GM21737 (cell line): ENCODE data around the gene PNN.
A peak's percentile ranks its signal among the peaks of the same experiment; 100 is the strongest.
"Not testable (repeated sequence)": the region's sequence is repeated elsewhere in the genome, so short reads cannot be mapped to it uniquely, and the experiment has no call there.

Source experiments
- ATAC-seq: cut with Tn5 transposase; IDR thresholded peaks from one replicate; pipeline ENCODE4 v1.9.1; 2021; ENCODE audit warnings: mild to moderate bottlenecking, moderate library complexity; ENCODE audit not compliant: unreplicated experiment

The PNN gene

DNA sequence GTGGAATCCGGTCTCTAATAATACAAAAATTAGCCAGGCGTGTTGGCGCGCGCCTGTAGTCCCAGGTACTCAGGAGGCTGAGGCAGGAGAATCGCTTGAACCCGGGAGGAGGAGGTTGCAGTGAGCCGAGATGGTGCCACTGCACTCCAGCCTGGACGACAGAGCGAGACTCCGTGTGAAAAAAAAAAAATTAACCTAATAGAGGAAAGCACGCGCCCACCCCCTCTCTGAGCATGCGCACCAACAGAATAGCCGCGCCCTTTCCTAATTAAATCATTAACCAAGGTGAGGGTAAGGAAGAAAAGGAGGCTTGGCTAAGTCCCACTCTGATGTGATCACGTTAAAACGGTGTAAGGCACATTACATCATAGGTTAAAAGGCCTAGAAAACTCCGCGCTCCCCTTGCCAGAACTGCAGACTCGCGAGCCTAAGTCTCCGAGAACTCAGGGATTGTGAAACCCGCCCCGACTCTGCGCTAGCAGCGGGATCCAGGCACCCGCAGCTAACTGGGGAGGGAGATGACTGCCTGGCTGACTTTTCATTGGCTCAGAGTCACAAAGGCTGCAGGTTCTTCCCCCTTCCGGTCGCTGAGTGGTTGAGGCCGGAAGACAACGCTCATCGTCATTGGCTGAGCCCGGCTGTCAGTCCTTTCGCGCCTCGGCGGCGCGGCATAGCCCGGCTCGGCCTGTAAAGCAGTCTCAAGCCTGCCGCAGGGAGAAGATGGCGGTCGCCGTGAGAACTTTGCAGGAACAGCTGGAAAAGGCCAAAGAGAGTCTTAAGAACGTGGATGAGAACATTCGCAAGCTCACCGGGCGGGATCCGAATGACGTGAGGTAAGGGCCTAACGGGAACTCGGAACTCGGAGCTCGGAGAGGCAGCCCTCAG is at the start of gene PNN:
Gene PNN (plus strand): TSS at position 695 of the 885 bp plus-strand sequence. CDS start 26 bp downstream, at position 721.
- ATAC-seq = peak; percentile 91

DNA sequence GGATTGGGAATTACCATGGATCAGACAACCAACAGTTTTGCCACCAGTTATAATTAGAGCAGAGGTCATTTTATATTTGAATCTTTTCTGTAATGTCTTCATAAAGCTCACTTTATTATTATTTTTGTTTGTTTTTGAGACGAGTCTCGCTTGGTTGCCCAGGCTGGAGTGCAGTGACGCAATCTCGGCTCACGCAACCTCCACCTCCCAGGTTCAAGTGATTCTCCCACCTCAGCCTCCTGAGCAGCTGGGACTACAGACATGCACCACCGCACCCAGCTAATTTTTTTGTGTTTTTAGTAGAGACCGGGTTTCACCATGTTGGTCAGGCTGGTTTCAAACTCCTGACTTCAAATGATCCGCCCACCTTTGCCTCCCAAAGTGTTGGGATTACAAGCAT is 37.2 kb upstream of the PNN start:
- ATAC-seq = not testable (repeated sequence)

DNA sequence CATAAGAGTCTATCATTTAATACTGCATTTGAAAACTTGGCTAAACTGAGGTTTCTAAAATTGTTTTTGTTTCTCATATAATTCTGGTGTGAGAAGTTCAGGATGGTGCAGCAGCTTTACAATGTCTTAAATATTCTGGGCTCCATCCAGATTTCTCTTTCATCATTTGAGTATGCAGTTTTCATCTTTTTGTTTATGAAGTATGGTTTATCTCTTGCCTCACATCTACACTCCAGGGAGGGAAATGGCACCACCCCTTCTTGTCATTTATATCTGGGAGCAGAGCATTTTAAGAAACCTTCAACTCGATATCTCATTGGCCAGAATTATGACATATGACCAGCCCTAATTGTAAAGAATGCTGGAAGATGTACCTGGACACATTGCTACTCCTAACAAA is 36.6 kb upstream of the PNN start:
- ATAC-seq = no peak

DNA sequence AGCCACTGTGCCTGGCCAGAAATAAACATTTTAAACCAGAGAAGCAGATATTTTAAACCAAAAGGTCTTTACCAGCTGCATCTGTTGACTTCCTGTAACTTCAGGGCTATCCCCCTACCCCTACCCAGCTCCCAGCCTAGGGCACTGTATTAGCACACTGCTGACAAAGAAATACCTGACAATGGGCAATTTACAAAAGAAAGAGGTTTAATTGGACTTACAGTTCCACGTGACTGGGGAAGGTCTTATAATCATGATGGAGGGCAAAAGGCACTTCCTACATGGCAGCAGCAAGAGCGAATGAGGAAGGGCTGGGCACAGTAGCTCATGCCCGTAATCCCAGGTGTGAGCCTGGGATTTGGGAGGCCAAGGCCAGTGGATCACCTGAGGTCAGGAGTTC is 34.9 kb upstream of the PNN start:
- ATAC-seq = no peak

DNA sequence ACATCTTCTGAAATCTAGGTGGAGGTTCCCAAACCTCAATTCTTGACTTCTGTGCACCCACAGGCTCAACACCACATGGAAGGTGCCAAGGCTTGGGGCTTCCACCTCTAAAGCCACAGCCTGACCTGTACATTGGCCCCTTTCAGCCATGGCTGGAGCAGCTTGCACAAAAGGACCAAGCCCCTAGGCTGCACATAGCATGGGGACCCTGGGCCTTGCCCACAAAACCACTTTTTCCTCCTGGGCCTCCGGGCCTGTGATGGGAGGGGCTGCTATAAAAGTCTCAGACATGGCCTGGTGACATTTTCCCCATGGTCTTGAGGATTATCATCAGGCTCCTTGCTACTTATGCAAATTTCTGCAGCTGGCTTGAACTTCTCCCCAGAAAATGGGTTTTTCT is 33.4 kb upstream of the PNN start:
- not testable (repeated sequence) for ATAC-seq

DNA sequence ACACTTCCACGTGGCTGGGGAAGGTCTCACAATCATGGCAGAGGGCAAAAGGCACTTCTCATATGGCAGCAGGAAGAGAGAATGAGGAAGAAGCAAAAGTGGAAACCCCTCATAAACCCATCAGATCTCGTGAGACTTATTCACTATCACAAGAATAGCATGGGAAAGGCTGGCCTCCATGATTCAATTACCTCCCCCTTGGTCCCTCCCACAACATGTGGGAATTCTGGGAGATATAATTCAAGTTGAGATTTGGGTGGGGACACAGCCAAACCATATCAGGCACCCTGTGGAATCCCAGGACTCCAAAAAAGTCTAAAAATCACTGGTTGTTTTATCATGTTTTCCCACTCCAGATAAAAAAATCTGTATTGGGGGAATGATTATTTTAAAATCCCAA is 31.8 kb upstream of the PNN start:
- ATAC-seq = not testable (repeated sequence)

DNA sequence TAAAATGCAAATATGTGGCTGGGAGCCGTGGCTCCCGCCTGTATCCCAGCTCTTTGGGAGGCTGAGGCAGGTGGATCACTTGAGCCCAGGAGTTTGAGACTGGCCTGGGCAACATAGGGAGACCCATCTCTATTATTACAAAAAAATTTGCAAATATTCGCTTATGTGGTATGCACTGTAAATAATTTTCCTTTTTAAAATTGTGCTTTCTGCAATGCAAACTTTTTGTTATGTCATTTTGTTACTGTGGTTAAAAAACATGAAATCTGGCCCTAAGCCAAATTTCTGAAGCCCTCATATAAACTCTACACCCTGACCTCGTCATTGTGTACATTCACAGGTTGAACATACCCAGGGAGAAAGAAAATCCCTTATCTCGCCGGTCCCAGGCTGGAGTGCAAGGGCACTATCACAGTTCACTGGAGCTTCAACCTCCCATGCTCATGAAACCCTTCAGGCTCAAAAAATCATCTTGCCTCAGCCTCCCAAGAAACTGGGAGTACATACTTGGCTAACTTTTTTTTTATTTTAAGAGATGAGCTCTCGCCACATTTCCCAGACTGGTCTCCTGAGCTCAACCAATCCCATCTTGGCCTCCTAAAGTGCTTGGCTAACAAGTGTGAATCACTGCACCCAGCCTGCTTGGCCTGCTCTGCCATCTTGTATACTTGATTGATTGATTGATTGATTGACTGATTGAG is 29.6 kb upstream of the PNN start:
- ATAC-seq = no peak

DNA sequence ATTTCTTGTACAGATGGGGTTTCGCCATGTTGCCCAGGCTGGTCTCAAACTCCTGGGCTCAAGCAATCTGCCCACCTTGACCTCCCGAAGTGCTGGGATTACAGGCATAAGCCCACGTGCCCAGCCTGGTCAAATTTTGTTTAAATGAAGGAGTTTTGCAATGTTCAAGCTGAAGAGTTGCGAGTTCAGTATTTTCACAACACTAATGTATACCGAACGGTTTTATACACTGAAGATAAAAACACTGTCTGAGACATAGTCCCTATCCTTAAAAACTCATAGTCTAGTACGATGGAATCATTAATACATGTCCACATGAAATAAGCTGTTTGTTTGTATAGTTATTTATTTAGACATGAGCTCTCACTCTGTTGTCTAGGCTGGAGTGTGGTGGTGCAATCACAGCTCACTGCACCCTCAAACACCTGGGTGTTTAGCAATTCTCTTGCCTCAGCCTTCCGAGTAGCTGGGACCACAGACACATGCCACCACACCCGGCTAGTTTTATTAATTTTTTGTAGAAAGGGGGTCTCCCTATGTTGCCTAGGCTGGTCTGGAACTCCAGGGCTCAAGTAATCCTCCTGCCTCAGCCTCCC is 20.4 kb upstream of the PNN start:
- ATAC-seq = no peak

DNA sequence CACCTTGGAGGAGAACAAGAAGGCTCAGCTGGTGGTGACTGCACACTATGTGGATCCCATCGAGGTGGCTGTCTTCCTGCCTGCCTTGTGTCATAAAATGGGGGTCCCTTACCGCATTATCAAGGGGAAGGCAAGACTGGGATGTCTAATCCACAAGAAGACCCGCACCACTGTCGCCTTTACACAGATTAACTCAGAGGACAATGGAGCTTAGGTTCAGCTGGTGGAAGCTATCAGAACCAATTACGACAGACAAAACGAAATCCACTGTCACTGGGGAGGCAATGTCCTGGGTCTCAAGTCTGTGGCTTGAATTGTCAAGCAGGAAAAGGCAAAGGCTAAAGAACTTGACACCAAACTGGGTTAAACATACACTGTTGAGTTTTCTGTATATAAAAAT is 17.6 kb upstream of the PNN start:
- no peak for ATAC-seq

DNA sequence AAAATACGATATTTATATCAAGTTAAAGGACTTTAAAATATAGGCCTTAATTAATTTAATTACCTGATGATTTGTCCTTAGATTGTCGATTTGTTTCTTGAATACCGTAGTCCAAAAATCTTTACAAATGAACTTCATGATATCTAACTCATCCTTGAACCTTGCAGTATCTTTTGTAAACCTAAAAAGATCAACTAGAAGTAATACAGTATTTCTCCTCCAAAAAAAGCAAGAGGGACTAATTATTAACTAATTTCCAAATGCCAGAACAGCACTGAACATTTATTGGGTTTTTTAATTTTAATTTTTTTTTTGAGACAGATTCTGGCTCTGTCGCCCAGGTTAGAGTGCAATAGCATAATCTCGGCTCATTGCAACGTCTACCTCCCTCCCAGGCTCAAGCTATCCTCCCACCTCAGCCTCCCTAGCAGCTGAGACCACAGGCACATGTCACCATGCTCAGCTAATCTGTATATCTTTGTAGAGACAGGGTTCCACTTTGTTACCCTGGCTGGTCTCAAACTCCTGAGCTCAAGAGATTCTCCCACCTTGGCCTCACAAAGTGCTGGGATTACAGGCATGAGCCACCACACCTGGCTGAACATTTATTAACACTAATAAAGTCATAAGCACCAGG is 16.7 kb upstream of the PNN start:
- ATAC-seq = no peak

DNA sequence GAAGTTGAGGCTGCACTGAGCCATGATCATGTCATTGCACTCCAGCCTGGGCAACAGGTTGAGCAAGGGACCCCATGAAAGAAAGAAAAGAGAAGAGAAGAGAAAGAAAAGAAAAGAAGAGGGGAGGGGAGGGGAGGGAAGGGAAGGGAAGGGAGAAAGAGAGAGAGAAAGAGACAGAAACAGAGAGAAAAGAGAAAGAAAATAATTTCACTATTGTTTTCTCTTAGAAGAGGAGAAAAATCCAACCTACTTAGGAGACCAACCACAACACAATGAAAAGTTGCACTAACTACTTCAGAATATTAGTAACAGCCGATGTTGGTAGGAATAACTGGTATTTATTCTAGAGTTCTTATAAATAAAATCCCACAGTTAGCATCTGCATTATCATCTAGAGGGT is 14.6 kb upstream of the PNN start:
- ATAC-seq = no peak

DNA sequence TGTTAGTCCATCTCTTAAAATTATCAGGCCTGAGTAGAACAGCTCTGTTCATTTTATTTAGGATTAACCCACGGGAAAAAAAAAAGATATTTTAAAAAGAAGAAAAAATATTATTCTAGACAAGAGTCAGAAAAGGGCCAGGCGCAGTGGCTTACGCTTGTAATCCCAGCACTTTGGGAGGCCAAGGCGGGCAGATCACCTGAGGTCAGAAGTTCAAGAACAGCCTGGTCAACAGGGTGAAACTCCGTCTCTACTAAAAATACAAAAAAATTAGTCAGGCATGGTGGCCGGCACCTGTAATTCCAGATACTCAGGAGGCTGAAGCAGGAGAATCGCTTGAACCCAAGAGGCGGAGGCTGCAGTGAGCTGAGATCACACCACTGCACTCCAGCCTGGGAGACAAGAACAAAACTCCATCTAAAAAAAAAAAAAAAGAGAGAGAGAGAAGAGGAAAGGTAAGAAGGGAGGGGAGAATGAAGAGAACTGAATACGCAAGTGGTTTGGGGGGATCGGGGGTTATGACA is 7.2 kb upstream of the PNN start:
- ATAC-seq = not testable (repeated sequence)

DNA sequence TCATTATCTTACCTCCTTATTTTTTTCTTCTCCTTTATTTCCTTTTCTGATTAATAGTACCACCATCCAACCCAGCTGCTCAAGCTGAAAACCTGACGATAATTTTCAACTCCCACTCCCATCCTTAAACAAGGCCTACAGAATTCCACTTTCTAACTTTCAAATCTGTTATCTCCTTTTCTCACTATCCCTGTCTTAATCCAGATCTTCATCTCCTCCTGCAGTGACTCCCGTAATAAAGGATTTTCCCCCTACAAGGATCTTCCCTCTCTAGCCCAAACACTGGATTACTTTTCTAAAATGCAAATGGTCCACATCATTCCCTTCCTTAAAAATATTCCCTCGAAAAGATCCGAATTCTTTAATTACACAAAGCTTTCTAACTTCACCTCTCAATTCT is 6.5 kb upstream of the PNN start:
- no peak for ATAC-seq

DNA sequence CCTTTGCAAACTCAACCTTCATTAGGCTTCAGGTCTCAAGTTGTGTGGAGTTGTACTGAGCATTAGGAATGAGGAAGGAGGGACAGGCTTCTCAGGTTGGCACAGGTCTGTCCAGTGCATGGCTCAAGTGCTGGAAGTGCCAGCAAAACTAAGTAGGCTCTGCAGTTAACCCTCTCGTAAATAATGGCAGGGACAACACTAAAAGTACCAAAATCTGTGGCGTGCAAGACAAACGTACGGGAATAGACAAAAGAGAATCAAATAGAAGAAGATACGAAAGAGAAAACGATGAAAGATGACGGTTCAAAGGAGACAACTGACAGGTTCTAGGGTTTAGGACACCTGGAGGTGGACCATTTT is 5.5 kb upstream of the PNN start:
- no peak for ATAC-seq

DNA sequence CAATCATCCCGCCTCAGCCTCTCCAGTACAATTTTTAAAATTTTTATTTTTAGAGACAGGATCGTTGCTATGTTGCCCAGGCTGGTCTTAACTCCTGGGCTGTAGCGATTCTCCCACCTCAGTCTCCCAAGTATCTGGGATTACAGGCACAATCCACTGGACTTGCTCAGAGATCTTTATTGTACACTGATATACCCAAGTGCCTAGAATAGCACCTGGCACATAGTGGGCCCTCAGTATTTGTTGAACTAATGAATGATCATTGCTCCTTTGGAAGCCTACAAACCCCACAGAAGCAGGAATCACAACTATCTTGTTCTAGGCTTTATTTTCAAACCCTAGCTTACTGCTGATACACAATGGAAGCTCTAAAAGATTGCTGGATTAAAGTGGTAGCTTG is 1.9 kb upstream of the PNN start:
- ATAC-seq = no peak

DNA sequence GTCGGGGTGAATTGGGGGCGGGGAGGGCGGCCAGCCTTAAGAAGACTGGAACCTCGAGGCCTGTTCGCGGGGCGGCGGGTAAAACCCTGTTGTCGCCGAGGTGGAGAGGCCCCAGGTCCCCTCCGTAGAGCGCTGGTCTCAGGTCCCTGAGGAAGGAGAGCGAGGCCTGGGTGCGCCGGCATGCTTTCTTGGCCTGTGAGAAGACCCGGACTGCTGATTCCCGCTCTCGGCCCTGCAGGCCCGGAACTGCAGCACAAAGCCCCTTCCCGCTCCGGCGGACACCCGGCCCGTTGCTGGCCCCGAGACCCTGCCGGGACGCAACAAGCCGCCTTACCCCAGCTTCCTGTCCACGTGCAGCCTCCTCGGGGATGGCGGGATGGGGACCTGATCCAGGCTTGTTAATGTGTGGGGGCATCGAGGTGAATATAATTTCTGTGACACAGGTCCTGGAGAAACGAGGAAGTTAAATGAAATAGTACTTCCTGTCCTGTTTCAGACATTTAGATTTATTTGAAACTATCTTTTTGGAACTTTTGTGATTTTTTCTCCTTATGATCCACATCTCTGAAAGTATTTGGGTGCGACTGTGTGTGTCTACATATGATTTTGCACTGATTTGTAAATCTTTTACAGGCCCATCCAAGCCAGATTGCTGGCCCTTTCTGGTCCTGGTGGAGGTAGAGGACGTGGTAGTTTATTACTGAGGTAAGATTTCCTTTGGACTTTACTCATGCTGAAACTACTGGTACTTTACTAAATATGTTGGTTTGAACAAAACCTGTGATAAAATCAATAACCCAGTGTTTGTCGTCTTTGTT is 600 bp downstream of the PNN start:
- peak; percentile 10 for ATAC-seq

DNA sequence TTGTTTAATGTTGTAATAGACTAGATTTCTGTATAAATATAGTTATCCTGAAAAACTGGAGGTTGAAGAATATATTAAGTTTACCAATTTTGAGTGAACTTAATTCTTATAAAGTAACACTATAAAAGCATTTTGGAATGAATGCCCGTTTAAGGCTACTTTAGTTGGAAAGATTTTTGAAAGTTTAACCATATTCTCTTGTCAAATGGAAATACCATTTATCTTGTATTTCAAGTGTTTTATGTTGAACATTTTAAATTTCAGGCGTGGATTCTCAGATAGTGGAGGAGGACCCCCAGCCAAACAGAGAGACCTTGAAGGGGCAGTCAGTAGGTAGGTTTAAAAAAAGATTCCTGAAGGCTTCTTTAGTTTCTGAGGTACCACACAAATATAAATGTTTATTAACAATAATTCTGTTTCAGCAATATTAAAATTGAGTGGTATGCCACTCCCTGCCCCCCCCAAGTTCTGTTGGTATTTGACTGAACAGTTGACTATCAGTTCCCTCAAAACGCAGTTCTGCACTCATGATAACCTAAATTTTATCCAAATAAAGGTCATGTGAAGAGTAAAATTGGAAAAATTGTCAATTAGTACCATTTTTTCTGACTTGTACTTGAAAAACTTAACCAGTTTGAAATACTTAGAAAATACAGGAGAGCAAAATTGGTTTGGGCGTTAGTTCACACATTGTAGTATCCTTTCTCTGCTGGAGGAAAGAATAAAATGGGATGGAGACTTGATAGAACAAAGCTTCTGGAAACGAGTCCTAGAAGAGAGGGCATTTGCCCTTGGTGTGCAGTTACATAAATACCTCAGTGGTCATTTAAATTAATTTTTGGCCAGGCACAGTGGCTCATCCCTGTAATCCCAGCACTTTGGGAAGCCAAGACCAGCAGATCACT is 1.5 kb downstream of the PNN start:
- ATAC-seq = no peak

DNA sequence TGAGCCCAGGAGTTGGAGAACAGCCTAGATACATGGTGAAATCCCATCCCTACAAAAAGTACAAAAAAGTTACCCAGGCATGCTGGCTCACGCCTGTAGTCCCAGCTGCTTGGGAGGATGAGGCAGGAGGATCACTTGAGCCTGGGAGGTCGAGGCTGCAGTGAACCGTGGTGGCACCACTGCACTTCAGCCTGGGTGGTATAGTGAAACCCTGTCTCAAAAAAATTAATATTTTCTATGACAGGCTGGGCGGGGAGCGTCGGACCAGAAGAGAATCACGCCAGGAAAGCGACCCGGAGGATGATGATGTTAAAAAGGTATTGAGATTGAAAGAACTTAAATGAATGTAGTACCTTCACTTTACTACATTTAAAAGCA is 2.1 kb downstream of the PNN start:
- no peak for ATAC-seq

DNA sequence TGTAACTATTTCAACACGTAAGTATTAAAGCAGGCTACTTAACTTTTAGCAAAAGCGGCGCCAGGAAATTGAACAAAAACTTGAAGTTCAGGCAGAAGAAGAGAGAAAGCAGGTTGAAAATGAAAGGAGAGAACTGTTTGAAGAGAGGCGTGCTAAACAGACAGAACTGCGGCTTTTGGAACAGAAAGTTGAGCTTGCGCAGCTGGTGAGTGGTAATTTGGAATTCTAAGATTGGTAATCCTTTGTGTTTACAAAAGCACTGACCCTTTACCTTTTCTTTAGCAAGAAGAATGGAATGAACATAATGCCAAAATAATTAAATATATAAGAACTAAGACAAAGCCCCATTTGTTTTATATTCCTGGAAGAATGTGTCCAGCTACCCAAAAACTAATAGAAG is 4.0 kb downstream of the PNN start:
- no peak for ATAC-seq
